IMR-90 (cell line): Measurements from ENCODE around the gene BDH1. TPM values are rescaled to one million over a fixed set of nuclear protein-coding genes. Genes with fewer than 3 reads are reported as not detected.

Experiments
- ATAC-seq: fragments of 200-7000 bp; cut with Tn5 transposase; 2 replicates; pipeline ENCODE4 v1.9.1; 2020; ENCODE audit warnings: low read depth, mild to moderate bottlenecking, moderate library complexity
- BruUV-seq: library from RNA; stranded (reverse); fragments of 400-500 nt; replicated peaks from 2 replicates; lab custom pipeline; 2021; lab: Mats Ljungman, UMichigan
- CTCF ChIA-PET: fragments of 300-600 bp; formaldehyde crosslinking; extraction: SDS; loops from one replicate; lab custom pipeline; 2021; ENCODE audit warnings: antibody characterized with exemption; lab: Yijun Ruan, JAX
- POLR2A ChIA-PET: fragments of 300-600 bp; sonication (Branson Sonifier 250); formaldehyde crosslinking; loops from one replicate; lab custom pipeline; 2022; ENCODE audit warnings: antibody characterized with exemption; ENCODE audit not compliant: unreplicated experiment; lab: Charles Lee
- DNase-seq: peaks from one replicate; pipeline ENCODE4 v3.0.0; 2013
- H2AFZ ChIP-seq: replicated peaks from 2 replicates; pipeline ENCODE3; 2013; ENCODE audit warnings: low read length, mild to moderate bottlenecking; ENCODE audit not compliant: poor library complexity
- H2AK5ac ChIP-seq: 2 replicates; pipeline ENCODE4 v1.6.1; 2013; ENCODE audit warnings: low read depth, low read length, inconsistent platforms
- H2AK9ac ChIP-seq: replicated peaks from 2 replicates; pipeline ENCODE3; 2013; ENCODE audit warnings: mild to moderate bottlenecking, low read depth, low read length, moderate library complexity; ENCODE audit not compliant: poor library complexity
- H2BK120ac ChIP-seq: 2 replicates; pipeline ENCODE4 v1.6.1; 2013; ENCODE audit warnings: low read depth, low read length, inconsistent platforms
- H2BK15ac ChIP-seq: 3 replicates; pipeline ENCODE4 v1.6.1; 2013; ENCODE audit warnings: low read depth, low read length, inconsistent platforms
- H2BK20ac ChIP-seq: 2 replicates; pipeline ENCODE4 v1.6.1; 2013; ENCODE audit warnings: low read depth, mild to moderate bottlenecking, inconsistent platforms, low read length, moderate library complexity
- H2BK5ac ChIP-seq: 2 replicates; pipeline ENCODE4 v1.6.1; 2013; ENCODE audit warnings: mild to moderate bottlenecking, low read depth, low read length, inconsistent platforms; ENCODE audit not compliant: poor library complexity, severe bottlenecking
- H3K14ac ChIP-seq: replicated peaks from 2 replicates; pipeline ENCODE4 v1.6.1; 2013; ENCODE audit warnings: low read depth, low read length, inconsistent platforms
- H3K18ac ChIP-seq: 2 replicates; pipeline ENCODE4 v1.6.1; 2013; ENCODE audit warnings: low read depth, low read length, control low read depth
- H3K23ac ChIP-seq: 2 replicates; pipeline ENCODE4 v1.6.1; 2013; ENCODE audit warnings: low read depth, low read length, inconsistent platforms
- H3K27ac ChIP-seq: 2 replicates; pipeline ENCODE4 v1.5.1; 2013; ENCODE audit warnings: mild to moderate bottlenecking, control low read depth, low read length; ENCODE audit not compliant: insufficient read depth
- H3K27me3 ChIP-seq: 2 replicates; pipeline ENCODE4 v1.6.1; 2013; ENCODE audit warnings: low read length; ENCODE audit not compliant: control insufficient read depth, insufficient read depth
- H3K36me3 ChIP-seq: 2 replicates; pipeline ENCODE4 v1.6.1; 2013; ENCODE audit warnings: low read length, mixed read lengths; ENCODE audit not compliant: control insufficient read depth, insufficient read depth
- H3K4ac ChIP-seq: 2 replicates; pipeline ENCODE4 v1.6.1; 2013; ENCODE audit warnings: low read depth, low read length, inconsistent platforms
- H3K4me1 ChIP-seq: 2 replicates; pipeline ENCODE4 v1.6.1; 2013; ENCODE audit warnings: low read length, mixed read lengths; ENCODE audit not compliant: control insufficient read depth, insufficient read depth
- H3K4me2 ChIP-seq: 2 replicates; pipeline ENCODE4 v1.6.1; 2013; ENCODE audit warnings: low read depth, mild to moderate bottlenecking, control low read depth, low read length, moderate library complexity
- H3K4me3 ChIP-seq: 2 replicates; pipeline ENCODE4 v1.5.1; 2013; ENCODE audit warnings: low read depth, mild to moderate bottlenecking, control low read depth, low read length, moderate library complexity; ENCODE audit not compliant: insufficient read depth
- H3K56ac ChIP-seq: 2 replicates; pipeline ENCODE4 v1.6.1; 2013; ENCODE audit warnings: low read length, inconsistent platforms; ENCODE audit not compliant: insufficient read depth; ENCODE audit errors: extremely low read depth
- H3K79me1 ChIP-seq, 2 experiments: 2 replicates each; pipeline ENCODE4 v1.6.1; 2013; ENCODE audit warnings: low read length in 2 of 2, inconsistent platforms in 1 of 2, low read depth in 1 of 2
- H3K9ac ChIP-seq: 2 replicates; pipeline ENCODE4 v1.6.1; 2013; ENCODE audit warnings: low read depth, low read length, control low read depth
- H3K9me1 ChIP-seq: 2 replicates; pipeline ENCODE4 v1.6.1; 2013; ENCODE audit warnings: low read length, inconsistent platforms; ENCODE audit not compliant: insufficient read depth
- H3K9me3 ChIP-seq: 2 replicates; pipeline ENCODE4 v1.6.1; 2013; ENCODE audit warnings: low read length; ENCODE audit not compliant: control insufficient read depth, insufficient read depth
- H4K20me1 ChIP-seq: 2 replicates; pipeline ENCODE4 v1.6.1; 2013; ENCODE audit warnings: low read length, inconsistent platforms; ENCODE audit not compliant: insufficient read depth
- H4K5ac ChIP-seq: 2 replicates; pipeline ENCODE4 v1.6.1; 2013; ENCODE audit warnings: mild to moderate bottlenecking, low read depth, low read length, control low read depth
- H4K8ac ChIP-seq, 2 experiments: 2 replicates each; pipeline ENCODE4 v1.6.1; 2013; ENCODE audit warnings: low read depth in 2 of 2, low read length in 2 of 2, control low read depth in 1 of 2, inconsistent platforms in 1 of 2
- H4K91ac ChIP-seq: 2 replicates; pipeline ENCODE4 v1.6.1; 2013; ENCODE audit warnings: low read depth, low read length, inconsistent platforms; ENCODE audit not compliant: insufficient read depth
- CTCF ChIP-seq: conservative IDR thresholded peaks from 2 replicates; pipeline ENCODE4 v1.5.1; 2012; ENCODE audit warnings: mild to moderate bottlenecking, low read depth, low read length, improper control_type of control experiment
- ELK1 ChIP-seq: fragments of 150-350 bp; IDR thresholded peaks from 2 replicates; pipeline ENCODE4 v1.6.1; 2016; ENCODE audit warnings: low read depth, mild to moderate bottlenecking, low read length, moderate library complexity, borderline replicate concordance
- MAZ ChIP-seq: IDR thresholded peaks from 2 replicates; pipeline ENCODE4 v1.6.1; 2012; ENCODE audit warnings: low read depth, mild to moderate bottlenecking, low read length, improper control_type of control experiment, moderate library complexity, borderline replicate concordance
- MXI1 ChIP-seq: IDR thresholded peaks from 2 replicates; pipeline ENCODE4 v1.6.1; 2012; ENCODE audit warnings: low read depth, mild to moderate bottlenecking, low read length, moderate library complexity, borderline replicate concordance
- NFE2L2 ChIP-seq: fragments of 150-350 bp; IDR thresholded peaks from 2 replicates; pipeline ENCODE4 v1.6.1; 2016; ENCODE audit warnings: low read depth, mild to moderate bottlenecking, low read length
- POLR2A ChIP-seq: IDR thresholded peaks from 2 replicates; pipeline ENCODE4 v1.6.1; 2012; ENCODE audit warnings: mild to moderate bottlenecking, low read depth, low read length
- RCOR1 ChIP-seq: IDR thresholded peaks from 2 replicates; pipeline ENCODE4 v1.6.1; 2012; ENCODE audit warnings: mild to moderate bottlenecking, low read length, improper control_type of control experiment; ENCODE audit not compliant: insufficient replicate concordance
- RFX5 ChIP-seq: IDR thresholded peaks from 2 replicates; pipeline ENCODE4 v1.8.0; 2012; ENCODE audit warnings: low read depth, mild to moderate bottlenecking, low read length, moderate library complexity
- SMC3 ChIP-seq: fragments of 150-350 bp; IDR thresholded peaks from 2 replicates; pipeline ENCODE4 v1.6.1; 2016; ENCODE audit warnings: low read depth, mild to moderate bottlenecking, antibody characterized with exemption, low read length, moderate library complexity
- USF2 ChIP-seq: fragments of 150-350 bp; IDR thresholded peaks from 2 replicates; pipeline ENCODE4 v1.6.1; 2017; ENCODE audit warnings: mild to moderate bottlenecking, antibody characterized with exemption, low read length, low read depth
- WGBS, 2 experiments: methylation state at CpG; one replicate each; pipeline versions ENCODE4 v1.1.5 to v1.1.7; 2013; ENCODE audit warnings: missing lambda C conversion rate in 2 of 2; ENCODE audit not compliant: insufficient read length in 1 of 2; ENCODE audit errors: extremely low coverage in 2 of 2; 5-methylcytosine and 5-hydroxymethylcytosine counted together
- dilution Hi-C: fragments of 300-500 bp; cut with HindIII; formaldehyde crosslinking; loops from one replicate; pipeline ENCODE4 v1.14.3; 2018; ENCODE audit warnings: low sequenced_read_pairs; ENCODE audit not compliant: unreplicated experiment
- in situ Hi-C: fragments of 300-500 bp; cut with MboI; formaldehyde crosslinking; loops from 3 replicates; pipeline ENCODE4 v1.14.3; 2019; ENCODE audit warnings: low sequenced_read_pairs, inconsistent platforms, mixed read lengths
- intact Hi-C: fragments of 100-400 bp; cut with micrococcal nuclease; formaldehyde crosslinking; loops from 2 replicates; pipeline ENCODE4 v1.10.0; 2022
- polyA plus RNA-seq, 3 experiments: library from polyadenylated mRNA; depleted of rRNA; stranded (reverse); fragments of >200 nt; gene quantifications; 2 replicates each; pipeline ENCODE4 v1.2.3, GENCODE V29; 2012; ENCODE audit warnings: low replicate concordance in 1 of 3
- total RNA-seq: library from RNA; depleted of rRNA; stranded (reverse); fragments of >200 nt; gene quantifications from 2 replicates; pipeline ENCODE4 v1.2.3, GENCODE V29; 2012

Gene BDH1
- total and polyA plus RNA-seq, 2 of the 4 experiments (the other 2 are of a cell fraction): 2.7 to 4.4 TPM

GRCh38 chr3:197523526-197523925 lies 32.2 kb downstream of the BDH1 start:
- Histone ChIP-seq H2BK5ac (no peak overlapping the region), H2BK15ac (no peak overlapping the region), H3K36me3 (no peaks in the 10 kb centered on the region), H2BK20ac (no peak overlapping the region), H3K4me3 (no peak overlapping the region), H4K5ac (no peak overlapping the region), H3K18ac (no peak overlapping the region), H3K27ac (no peak overlapping the region), H2BK120ac (no peak overlapping the region), H4K8ac (no peak overlapping the region), H3K4ac (no peak overlapping the region), H2AK9ac (no peak overlapping the region), H3K23ac (no peak overlapping the region), H3K27me3 (peaks cover 5% of the 10 kb centered on the region; the same call in 1 of the 2 replicates), H3K4me1 (peaks cover 9% of the 10 kb centered on the region), H2AFZ (no peak overlapping the region), H4K91ac (peak overlapping the region; percentile 31; the same call in 1 of the 2 replicates), H2AK5ac (peak overlapping the region; percentile 22; the same call in 1 of the 2 replicates), H3K56ac (no peak overlapping the region), H3K9me3 (no peaks in the 10 kb centered on the region), H3K4me2 (no peak overlapping the region), H4K20me1 (no peaks in the 10 kb centered on the region), H3K9me1 (peaks cover 3% of the 10 kb centered on the region; the same call in 1 of the 2 replicates), H3K79me1 (no peaks in the 10 kb centered on the region), H3K9ac (no peak overlapping the region), H3K14ac (no peak overlapping the region)
- dilution Hi-C loops: no loop called here
- BruUV-seq: no TSS peak
- POLR2A ChIA-PET: no interaction called here
- in situ Hi-C loops: no loop called here
- 70% methylated on average over 8 of the region's 14 CpGs; no CpG with 5 or more reads in 1 of the 2 experiments for WGBS, 2 experiments
- TF ChIP-seq SMC3 (no peak), RFX5 (no peak), RCOR1 (no peak), MXI1 (no peak), MAZ (no peak), NFE2L2 (no peak), ELK1 (no peak), USF2 (no peak), POLR2A (no peak), CTCF (no peak)
- intact Hi-C loops: no loop called here
- ATAC-seq (no peak), DNase-seq (no peak)
- CTCF ChIA-PET: no interaction called here
